Fibroblast of skin of back (primary cell): ENCODE measurements around the gene SHISA2. TPM values are rescaled to one million over a fixed set of nuclear protein-coding genes. Genes with fewer than 3 reads are reported as not detected.
"Not testable (repeated sequence)": the region's sequence is repeated elsewhere in the genome, so short reads cannot be mapped to it uniquely, and the experiment has no call there.

ENCODE experiments used
- DNase-seq: peaks from one replicate; pipeline ENCODE4 v3.0.0-alpha.2; 2013
- polyA plus RNA-seq, 2 experiments: library from polyadenylated mRNA; unstranded; fragments of 120-200 nt; gene quantifications; one replicate each; pipeline ENCODE4 v1.2.1, GENCODE V29; 2013; ENCODE audit not compliant: insufficient read length in 2 of 2

Gene SHISA2
- 2.4 TPM for polyA plus RNA-seq (2013, experiment 1 of 2; ENCODE audit: insufficient read length)
- 0.79 TPM for polyA plus RNA-seq (2013, experiment 2 of 2; ENCODE audit: insufficient read length)

DNA sequence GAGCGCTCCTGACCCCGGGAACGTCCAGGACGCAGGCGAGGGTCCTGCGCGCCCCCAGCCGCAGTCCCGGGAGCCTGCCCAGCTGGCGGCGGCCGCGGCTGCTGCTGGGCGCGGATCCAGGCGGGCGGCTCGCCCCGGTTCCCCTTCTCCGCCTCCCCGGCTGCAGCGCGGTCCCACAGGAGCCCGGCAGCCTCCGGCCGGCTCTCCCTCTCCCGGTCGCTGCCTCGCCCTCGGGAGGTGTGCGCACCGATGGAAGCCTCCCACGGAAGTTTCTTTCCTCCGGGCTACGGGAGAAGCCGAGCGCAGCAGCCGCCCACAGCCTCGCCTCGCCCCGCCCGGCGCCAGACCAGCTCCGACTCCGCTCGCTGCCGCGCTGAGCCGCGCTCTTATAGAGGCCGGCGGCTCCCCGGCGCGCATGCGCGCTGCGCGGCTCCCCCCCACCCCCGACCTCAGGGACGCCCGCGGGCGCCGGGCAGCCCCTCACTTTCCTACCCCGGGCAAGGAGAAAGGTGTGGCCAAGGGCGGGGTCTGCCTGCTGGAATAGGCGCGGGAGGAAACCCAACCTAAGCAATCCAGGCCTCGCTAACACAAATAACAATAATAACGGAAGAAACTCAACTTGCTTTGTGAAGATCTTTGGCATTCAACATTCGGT is at the start of gene SHISA2:
Gene SHISA2 (minus strand): TSS at position 360 of the 655 bp plus-strand sequence. CDS start 1,041 bp downstream, outside the sequence.
- peak; percentile 60 for DNase-seq

DNA sequence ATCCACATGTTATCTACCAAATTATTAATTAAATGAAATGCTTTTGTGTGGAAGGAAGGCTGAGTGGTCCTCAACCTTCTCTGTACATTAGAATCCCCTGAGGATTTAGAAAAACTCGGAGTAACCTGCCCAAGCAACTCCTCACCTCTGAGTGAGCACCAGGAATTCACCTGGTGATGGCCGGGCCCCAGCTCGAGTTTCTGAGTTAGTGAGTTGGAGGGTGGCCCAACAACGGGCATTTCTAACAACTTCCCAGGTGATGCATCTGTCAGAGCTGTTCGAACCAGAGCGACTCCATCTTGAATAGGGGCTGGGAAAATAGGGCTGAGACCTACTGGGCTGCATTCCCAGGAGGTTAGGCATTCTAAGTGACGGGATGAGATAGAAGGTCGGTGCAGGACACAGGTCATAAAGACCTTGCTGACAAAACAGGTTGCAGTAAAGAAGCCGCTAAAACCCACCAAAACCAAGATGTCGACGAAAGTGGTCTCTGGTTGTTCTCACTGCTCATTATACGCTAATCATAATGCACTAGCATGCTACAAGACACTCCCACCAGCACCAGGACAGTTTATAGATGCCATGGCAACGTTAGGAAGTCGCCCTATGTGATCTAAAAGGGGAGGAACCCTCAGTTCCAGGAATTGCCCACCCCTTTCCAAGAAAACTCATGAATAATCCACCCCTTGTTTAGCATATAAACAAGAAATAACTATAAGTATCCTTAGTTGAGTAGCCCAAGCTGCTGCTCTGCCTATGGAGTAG is 44.2 kb upstream of the SHISA2 start:
- DNase-seq: no peak

DNA sequence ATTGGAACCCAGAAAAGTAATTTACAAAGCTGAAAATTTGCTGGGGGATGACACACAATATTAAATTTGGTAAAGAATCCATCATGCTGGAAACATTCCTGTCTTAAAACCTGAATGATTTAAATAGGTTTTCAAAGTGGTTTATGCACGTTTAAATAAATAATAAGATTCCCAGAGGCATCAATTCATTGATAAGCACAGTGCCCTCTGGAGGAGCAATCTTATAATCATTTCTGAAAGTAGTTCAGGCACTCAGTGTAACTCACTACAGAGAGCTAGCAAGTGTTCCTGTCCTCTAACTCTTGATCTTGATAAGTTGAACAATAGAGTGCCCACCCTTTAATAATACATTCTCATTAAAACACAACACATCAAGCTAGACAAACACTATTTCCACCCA is 43.5 kb upstream of the SHISA2 start:
- DNase-seq: no peak

DNA sequence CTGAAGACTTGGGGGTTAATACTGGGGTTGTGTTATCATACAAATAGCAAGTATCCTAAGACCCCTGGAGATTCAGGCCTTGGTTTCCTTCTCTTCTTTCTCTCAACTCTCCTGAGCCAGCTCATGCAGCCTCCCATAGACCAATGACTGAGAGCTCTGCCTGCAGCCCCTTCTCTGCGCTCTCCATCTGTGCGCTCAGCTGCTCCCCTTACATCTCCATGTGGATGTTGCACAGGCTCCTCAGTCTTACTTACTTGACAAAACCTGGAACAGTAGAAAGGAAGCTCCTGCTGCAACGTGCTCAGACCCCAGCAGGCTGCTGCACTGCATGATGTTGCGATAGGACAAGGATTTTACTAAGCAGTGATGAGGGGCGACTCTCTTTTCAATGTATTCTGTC is 25.0 kb upstream of the SHISA2 start:
- not testable (repeated sequence) for DNase-seq

DNA sequence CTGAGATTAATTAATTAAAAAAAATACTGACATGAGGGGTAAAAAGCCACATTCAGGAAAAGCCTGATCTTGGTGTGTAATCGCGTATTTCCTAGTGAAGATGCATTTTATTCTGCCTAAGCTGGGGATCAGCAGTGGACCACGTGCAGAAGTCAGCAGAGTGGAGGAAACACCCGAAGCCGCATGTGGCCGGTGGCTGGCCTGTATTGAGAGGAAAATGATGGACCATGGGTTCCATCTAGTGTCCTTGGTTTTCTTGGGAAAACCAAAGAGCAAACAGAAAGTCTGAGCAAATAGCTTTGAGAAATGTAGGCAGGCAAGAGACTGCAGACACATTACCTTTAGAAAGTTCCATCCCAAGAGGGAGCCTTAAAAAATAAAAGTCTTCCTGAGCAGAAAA is 23.7 kb upstream of the SHISA2 start:
- peak; percentile 16 for DNase-seq

DNA sequence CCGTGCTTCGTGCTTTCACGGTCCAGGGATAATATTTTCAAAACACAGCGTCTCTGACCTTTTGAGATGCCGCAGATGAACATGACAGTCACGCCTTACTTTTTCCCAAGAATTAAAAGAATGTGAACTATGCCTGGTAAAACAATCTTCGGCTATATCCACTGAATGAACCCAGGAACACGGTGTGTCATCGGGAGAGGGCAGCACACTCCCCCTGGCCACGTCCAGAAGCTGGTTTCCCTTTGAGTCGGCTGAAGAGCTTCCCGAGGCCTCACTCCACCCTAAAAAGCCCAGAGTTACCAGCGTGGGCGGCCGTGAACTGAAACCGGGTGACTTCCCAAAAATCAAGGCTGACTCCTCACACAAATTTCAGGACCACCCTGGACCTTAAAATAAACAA is 22.9 kb upstream of the SHISA2 start:
- DNase-seq: peak; percentile 75

DNA sequence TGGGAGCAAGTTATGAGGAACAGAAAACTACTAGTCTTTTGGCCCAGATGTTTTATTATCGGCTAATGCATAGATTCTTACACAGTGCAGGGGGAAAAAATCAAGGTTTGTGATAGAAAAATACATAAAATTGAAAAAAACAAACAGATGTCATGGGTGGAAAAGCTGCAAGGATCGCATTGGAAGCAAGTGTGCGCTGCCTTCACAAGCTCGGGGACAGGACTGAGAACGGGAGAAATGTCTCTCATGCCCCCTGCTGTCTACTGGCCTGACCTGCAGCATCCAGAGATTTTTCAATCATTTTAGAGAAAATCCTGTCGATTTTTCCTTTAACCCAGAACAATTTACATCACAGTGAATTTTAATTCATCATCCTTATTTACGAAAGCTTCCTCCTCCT is 20.5 kb upstream of the SHISA2 start:
- not testable (repeated sequence) for DNase-seq

DNA sequence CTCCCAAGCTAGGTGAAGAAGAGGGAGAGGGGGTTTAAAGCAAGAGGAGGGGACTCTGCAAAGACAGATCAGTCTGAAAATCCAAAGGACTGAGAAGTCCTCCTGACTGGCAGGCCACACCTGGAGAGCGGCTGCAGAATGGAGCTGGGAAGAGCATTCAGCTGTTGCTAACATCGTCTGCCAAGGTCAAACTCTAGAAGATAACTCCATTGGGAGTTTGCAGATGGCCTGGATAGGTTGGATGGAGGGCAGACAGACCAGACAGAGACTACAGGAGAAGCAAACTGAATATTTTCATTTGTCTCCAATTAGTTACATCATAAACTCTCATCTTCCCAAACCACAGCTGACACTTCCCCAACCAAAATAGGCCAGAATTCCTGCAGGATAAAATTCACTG is 19.9 kb upstream of the SHISA2 start:
- no peak for DNase-seq

DNA sequence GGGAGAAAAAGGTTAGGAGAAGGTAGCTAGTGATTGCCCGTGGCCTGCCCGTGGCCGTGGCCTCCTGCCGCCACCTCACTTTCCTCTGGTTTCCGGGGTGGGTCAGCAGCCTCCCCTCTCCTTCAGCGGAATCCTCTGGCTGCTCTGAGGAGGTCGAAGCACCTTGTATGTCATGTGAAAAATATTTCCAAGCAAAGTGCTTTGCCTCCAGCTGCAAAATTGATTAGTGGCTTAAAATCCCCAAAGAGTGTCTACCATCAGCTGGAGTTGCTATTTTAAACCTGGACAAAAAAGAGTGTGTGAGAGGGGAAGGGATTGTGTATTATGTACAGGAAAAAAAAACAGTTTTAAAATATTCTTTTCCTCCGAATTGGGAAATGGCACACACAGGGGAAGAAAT is 17.8 kb upstream of the SHISA2 start:
- not testable (repeated sequence) for DNase-seq

DNA sequence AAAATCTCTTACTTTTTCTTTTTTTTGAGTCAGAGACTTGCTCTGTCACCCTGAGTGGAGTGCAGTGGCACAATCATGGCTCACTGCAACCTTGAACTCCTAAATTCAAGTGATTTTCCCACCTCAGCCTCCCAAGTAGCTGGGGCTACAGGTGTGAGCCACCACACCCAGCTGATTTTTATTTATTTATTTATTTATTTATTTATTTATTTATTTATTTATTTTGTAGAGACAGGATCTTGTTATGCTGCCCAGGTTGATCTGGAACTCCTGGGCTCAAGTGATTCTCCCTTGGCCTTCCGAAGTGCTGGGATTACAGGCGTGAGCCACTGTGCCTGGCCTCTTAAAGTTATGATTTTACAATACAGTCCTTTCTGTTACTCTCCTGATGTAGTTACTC is 16.6 kb upstream of the SHISA2 start:
- DNase-seq: not testable (repeated sequence)

DNA sequence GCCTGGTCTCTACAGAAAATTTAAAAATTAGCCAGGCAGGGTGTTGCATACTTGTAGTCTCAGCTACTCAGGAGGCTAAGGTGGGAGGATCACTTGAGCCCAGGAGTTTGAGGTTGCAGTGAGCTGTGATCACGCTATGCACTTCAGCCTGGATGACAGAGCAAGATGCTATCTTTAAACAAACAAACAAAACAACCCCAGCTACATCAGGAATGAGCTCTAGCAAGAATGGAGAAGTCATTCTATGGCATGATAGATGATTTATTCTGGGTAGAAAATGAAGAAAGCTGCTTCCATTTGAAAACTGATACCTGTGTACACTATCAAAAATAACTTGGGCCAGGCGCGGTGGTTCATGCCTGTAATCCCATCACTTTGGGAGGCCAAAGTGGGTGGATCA is 15.8 kb upstream of the SHISA2 start:
- DNase-seq: no peak

DNA sequence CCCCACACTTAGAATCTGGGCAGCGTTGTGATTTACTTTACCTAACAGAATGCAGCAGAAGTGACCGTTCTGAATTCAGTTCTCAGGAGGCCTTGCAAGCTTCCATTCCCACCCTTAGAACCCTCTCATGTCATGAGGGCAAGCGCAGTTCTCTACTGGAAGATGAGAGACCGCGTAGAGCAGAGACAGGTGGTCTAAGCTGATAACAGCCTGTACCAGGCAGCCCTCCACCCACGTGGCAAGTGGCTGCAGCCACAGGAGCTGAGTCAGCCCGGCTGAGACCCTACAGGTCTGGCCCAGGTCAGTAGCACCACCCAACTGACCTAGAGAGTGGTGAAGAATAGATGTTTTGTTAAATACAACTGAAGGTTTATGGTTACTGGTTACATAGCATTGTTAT is 14.7 kb upstream of the SHISA2 start:
- DNase-seq: not testable (repeated sequence)

DNA sequence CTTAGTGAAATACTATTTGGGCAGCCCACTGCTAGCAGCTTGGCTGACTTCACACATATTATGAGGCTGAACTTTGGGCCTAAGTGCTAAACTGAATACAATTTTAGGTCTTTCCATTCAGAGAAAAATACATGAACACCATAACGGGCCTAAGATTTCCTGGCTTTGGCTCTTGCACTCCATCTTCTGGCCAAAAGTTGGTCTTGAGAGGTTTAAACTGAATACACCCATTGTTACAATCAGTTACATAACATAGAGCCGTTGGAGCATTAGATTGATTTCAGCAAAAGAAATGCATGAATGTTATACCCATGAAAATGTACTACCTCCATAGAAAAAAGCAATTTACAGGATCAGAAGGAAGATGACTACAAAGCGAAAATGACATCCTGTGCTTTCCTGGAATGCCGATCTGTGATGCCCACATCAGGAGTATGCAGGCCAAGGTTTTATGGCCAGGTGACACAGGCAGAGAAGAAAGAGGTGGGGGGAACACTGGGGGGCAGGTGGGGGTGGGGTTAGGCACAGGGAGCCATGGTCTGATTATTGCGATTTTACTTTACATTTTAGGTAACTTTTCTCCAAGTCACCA is 11.1 kb upstream of the SHISA2 start:
- peak; percentile 64 for DNase-seq

DNA sequence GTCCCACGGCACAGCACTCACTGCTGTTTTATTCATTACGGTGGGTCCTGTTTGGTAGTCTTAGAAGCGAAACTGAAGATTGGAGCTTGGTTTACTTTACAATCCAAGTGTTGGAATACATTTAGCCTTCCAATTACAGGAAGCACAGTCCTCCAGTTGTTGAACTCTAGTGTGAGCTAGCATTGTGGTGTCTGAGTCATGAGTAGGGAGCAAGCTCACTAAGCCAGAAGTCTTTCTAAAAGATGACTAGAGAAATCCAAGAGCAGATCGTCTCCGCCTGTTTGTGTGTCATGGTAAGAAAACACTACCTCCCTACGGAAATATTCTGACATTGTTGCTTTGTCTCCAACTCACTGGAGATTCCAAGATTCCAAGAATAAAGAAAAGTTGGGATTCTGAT is 10.1 kb upstream of the SHISA2 start:
- DNase-seq: peak; percentile 88

DNA sequence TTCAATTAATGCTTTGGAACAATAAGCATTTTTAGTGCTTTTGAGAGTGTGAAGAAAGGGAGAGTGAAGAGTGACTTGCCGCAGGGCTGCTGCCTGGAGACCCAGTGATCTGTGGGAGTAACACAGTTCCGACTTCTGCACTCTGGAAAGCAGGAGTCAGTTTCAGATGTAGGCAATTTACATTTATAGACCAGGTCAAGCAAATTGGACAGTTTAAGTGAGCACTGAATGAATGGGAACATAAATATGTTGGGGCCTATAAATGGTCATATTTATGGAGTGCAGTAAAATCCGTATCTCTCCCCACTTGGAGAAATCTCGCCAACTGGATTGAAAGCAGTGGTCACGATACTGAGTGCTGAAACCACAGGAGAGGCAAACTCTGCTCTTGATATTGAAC is 9.4 kb upstream of the SHISA2 start:
- DNase-seq: no peak

DNA sequence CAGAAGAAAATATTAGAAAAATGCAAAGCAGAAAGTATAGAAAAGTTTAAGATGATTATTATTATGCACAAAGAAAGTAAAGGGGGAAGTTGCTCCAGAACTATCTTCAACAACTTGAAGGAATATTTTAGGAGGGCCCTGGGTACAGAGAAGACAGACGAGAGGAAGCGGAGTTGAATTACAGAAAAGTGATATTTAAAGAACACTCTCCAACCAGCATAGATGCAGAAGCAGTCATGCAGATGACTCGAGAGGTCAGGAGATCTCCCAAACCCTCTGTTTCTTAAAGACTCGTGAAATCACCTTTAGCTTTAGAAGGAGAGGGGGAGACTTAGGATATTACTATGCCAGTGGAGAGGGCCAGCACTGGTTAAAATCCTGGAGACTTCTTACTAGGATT is 8.5 kb upstream of the SHISA2 start:
- DNase-seq: no peak

DNA sequence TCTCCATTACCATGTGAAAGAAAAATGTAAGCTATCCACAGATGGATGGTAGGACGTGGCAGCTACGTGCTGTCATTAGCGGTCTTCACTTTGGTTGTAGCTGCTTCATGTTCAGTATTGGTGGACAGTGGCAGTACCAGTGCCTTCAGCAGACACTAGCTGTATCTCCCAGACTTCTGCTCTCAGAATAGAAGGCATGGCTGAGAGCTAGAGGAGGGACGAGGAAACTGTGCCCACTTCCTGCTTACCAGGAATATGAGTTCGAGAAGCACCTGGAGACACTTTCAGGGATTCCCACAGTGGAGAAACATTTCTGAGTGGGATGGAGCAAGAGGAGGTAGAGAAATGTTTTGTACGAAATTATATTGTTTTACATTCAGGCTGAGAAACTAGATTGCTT is 6.9 kb upstream of the SHISA2 start:
- no peak for DNase-seq

DNA sequence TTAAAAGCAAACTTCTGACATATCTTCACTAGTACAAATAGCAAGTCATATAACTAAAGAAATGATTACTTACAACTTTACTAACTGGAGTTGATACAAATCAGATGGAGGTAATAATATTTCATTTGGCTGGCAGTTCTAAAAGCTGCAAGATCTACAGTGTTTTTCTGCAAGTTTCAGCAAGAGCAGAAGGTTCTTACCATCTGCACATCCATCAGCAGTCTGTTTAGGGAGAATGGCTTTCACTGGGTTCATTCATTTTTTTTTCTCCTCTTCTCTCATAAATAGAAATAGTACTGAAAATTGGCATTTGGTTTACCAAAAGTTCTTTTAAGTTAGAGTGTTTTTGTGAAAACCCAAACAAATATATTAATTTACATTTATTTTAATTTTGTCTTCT is 3.1 kb upstream of the SHISA2 start:
- DNase-seq: no peak

DNA sequence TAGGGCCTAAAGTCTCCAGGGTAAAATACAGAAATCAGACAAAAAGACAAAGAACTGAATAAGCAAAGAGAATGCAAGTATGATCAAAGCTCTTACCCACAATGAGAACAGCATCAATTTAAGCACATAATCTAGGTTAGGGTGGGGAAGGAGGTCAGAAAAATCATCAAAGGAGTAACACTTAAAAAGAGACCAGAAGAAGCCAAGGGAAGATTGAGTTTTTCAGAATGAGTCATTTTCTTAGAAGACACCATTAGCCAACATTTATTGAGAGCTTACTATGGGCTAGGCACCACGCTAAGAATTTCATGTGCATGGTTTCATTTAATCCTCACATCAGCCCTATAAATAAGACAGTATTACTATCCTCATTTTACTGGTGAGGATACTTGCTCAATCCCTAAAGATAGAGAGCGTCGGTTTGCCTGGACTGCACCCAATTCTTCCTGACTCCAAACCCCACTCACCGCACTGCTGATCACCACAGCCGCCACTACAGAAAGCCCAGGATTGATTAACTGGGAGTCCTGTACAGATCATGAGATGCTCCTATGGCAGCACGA is 1.7 kb upstream of the SHISA2 start:
- no peak for DNase-seq

DNA sequence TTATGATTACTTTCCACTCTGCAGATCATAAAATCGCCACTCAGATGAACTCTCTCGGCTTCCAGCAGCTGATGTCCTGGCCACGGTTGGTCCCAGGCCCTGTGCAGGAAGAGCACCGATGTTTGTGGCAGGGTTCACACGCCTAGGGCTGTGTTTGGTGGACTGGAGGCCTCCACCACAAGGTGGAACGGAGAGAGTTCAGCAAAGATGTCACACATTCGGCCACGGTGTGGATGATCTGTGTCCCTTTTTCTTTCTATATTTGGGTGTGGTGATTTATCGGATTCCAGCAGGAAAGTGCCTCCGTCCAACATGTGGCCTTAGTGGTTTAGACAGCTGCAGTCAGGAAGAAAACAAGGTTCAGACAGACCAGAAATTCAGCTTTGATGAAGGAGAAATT is 521 bp upstream of the SHISA2 start:
- no peak for DNase-seq

DNA sequence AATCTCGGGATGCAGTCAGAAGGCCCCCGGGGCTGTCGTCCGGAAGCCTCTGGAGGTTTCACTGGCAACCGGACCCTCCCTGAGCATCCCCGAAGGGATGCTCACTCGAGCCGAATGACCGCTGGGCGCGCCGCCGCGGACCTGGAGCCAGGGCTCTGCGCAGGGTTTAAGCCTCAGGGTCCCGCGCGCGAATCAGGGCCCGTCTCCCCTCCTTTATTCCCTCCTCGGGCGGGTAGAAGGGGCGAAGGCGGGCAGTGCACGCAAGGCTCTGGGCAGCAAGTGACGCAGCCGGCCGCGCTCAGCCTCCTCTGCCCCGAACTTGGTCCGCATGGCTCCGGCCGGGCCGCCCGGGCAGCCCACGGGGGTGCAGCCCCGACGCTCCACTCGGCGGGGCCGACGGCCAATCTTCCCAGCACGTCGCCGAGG is 572 bp downstream of the SHISA2 start:
- peak; percentile 14 for DNase-seq

DNA sequence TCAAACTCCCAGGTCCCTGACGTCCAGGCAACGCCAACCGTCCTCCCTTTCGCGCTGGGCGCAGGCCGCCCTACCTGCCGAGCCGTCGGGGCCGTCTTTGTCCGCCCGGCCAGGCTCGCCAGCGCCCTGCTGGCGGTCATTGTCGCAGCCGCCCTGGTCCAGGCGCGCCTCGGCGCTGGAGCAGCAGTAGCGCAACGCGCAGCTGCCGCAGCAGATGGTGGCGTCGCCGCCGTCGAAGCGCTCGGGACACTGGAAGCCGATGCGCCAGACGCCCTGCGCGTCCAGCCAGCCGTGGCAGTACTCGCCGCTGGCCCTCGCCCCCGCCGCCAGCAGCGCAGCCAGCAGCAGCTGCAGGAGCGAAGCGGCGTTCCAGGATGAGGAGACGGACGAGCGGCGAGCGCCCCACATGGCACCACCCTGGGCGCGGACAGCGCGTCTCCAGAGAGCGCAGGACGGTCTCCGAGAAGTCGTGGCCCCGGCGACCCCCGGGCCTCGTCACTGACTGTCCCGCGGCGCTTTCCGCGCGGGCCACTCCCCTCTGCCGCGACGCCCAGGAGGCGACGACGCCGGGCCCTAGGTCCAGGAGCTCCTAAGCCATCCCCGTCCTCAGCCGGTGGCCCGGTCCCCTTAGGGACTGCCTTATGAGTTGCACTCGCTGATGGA is 1.1 kb downstream of the SHISA2 start:
- peak; percentile 32 for DNase-seq

DNA sequence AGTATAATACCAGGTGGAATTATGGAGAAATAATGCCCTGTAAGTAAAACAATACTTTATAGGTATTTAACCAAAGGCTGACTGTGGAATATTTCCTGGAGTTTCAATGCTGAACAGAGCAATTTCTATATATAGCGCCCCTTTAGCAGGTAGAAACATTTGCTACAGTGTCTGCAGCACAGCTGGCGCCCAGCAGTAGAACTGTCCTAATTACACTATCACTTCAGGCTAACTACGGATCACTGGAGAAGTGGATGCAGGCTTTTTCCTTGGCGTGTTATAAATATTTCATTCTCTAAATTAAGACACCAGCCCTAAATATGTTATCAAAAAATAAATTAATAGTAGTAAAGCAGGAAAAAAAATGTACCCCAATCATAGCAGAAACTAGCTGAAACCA is 3.1 kb downstream of the SHISA2 start:
- DNase-seq: no peak
